CD4-positive, alpha-beta T cell (primary cell): Measurements from ENCODE around the gene CERS5. TPM values are rescaled to one million over a fixed set of nuclear protein-coding genes. Genes with fewer than 3 reads are reported as not detected.
"Not testable (repeated sequence)": the region's sequence is repeated elsewhere in the genome, so short reads cannot be mapped to it uniquely, and the experiment has no call there.

Experiments used
- ATAC-seq: fragments of 200-7000 bp; cut with Tn5 transposase; one replicate; pipeline ENCODE4 v1.10.0; 2022; ENCODE audit warnings: mild to moderate bottlenecking; ENCODE audit not compliant: poor library complexity
- CTCF ChIA-PET: fragments of 350-600 bp; sonication (Branson Sonifier 250); formaldehyde crosslinking; loops from one replicate; lab custom pipeline; 2021; ENCODE audit warnings: antibody characterized with exemption, inconsistent platforms; lab: Charles Lee
- POLR2A ChIA-PET: fragments of 350-600 bp; sonication (Branson Sonifier 250); formaldehyde crosslinking; loops from one replicate; lab custom pipeline; 2021; ENCODE audit warnings: antibody characterized with exemption, inconsistent platforms; lab: Charles Lee
- DNase-seq, 14 experiments: peaks; one replicate each; pipeline ENCODE4 v3.0.0-alpha.2; 2013 to 2020; ENCODE audit warnings: mixed read lengths in 2 of 14
- H3K27ac ChIP-seq, 2 donors: one replicate each; pipeline versions ENCODE4 v1.5.1 to v1.7.0; 2013; ENCODE audit warnings: low read length in 2 of 2, low read depth in 1 of 2, mild to moderate bottlenecking in 1 of 2
- H3K27me3 ChIP-seq, 2 experiments: 1 replicate in 1 of 2; 2 replicates in 1 of 2; pipeline versions ENCODE4 v1.6.1 to v1.7.0; 2013; ENCODE audit warnings: low read length in 2 of 2, control low read depth in 1 of 2, mild to moderate bottlenecking in 1 of 2, moderate library complexity in 1 of 2; ENCODE audit not compliant: insufficient read depth in 2 of 2, control insufficient read depth in 1 of 2
- H3K36me3 ChIP-seq: one replicate; pipeline ENCODE4 v1.6.1; 2013; ENCODE audit warnings: low read length, control low read depth; ENCODE audit not compliant: insufficient read depth
- H3K4me1 ChIP-seq: one replicate; pipeline ENCODE4 v1.6.1; 2013; ENCODE audit warnings: low read length, control low read depth; ENCODE audit not compliant: insufficient read depth
- H3K4me3 ChIP-seq: one replicate; pipeline ENCODE4 v1.5.1; 2013; ENCODE audit warnings: mild to moderate bottlenecking, low read length, moderate library complexity
- H3K9me3 ChIP-seq, 2 experiments: 1 replicate in 1 of 2; 2 replicates in 1 of 2; pipeline versions ENCODE4 v1.6.1 to v1.7.0; 2013; ENCODE audit warnings: low read length in 2 of 2, mild to moderate bottlenecking in 2 of 2, control low read depth in 1 of 2, moderate library complexity in 1 of 2; ENCODE audit not compliant: control insufficient read depth in 1 of 2, insufficient read depth in 1 of 2
- H3K27ac Mint-ChIP-seq: one replicate; pipeline ENCODE4 v1.8.0; 2020; ENCODE audit warnings: mixed read lengths
- H3K27me3 Mint-ChIP-seq: one replicate; pipeline ENCODE4 v1.8.0; 2021; ENCODE audit warnings: mixed read lengths
- H3K36me3 Mint-ChIP-seq: one replicate; pipeline ENCODE4 v1.8.0; 2021; ENCODE audit warnings: low read depth, mixed read lengths
- H3K4me1 Mint-ChIP-seq: one replicate; pipeline ENCODE4 v1.8.0; 2021; ENCODE audit warnings: low read depth, mixed read lengths
- H3K4me3 Mint-ChIP-seq: one replicate; pipeline ENCODE4 v1.8.0; 2020; ENCODE audit warnings: mild to moderate bottlenecking, mixed read lengths
- H3K9me3 Mint-ChIP-seq: one replicate; pipeline ENCODE4 v1.8.0; 2020; ENCODE audit warnings: mixed read lengths
- intact Hi-C, 2 experiments: fragments of 100-400 bp; cut with DNase I in 1 of 2; cut with micrococcal nuclease in 1 of 2; formaldehyde crosslinking; loops; one replicate each; pipeline versions ENCODE4 v1.15.1 to v1.9.0; 2023 to 2025; cut with DNase I, micrococcal nuclease
- total RNA-seq, 174 experiments: library from RNA in 2 of 174; stranded (reverse) in 2 of 174; gene quantifications; one replicate each; pipeline ENCODE4 v1.2.3 and lab custom pipeline; 2021 to 2026
- TF ChIP-seq, protein P1 (sequence below): fragments of 200-600 bp; IDR thresholded peaks from one replicate; pipeline ENCODE4 v1.8.0; 2022; ENCODE audit warnings: antibody characterized with exemption, mild to moderate bottlenecking

CERS5 gene
- total RNA-seq, 2 experiments from 2014 or later: 42.3 to 44.5 TPM

DNA sequence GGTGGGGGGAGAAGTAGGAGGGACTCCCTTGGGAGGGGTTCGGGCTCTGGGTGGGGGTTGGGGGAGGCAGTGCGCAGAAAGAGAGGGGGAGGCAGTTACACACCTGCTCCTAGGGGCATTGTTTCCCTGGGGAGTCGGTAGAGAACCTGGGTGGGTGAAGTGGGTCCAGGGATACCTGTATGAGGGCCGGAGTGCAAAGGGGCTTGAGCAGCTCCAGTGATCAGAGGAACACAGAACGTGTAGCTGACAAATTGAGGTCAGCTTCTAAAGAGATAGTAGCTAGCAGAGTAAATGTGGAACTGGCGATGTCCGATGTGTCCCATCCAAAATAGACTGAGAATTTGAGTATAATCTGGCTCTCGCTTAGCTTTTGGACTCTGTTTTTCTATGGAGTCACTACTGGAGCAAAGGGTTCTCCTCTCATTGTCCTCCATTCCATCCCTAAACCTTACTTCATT lies 81.5 kb downstream of the CERS5 start:
- H3K27ac Mint-ChIP-seq: peak overlapping the region; percentile 99
- H3K4me1 Mint-ChIP-seq: peaks cover 43% of the 10 kb centered on the region
- CTCF ChIA-PET: interaction anchor here (0.6 to 4.5 kb wide), 18 partner anchors 9 to 137 kb away, joined by 3 to 83 read pairs (median 4); partner anchors contain the start of genes CERS5, COX14 and RACGAP1
- ATAC-seq: no peak
- peak in 1 of 14 experiments; percentile 61 for DNase-seq
- H3K9me3 Mint-ChIP-seq: no peaks in the 10 kb centered on the region
- no peaks in the 10 kb centered on the region for H3K27me3 ChIP-seq
- H3K36me3 ChIP-seq: peaks cover 40% of the 10 kb centered on the region
- peaks cover 52% of the 10 kb centered on the region for H3K36me3 Mint-ChIP-seq
- TF ChIP-seq, protein P1, sequence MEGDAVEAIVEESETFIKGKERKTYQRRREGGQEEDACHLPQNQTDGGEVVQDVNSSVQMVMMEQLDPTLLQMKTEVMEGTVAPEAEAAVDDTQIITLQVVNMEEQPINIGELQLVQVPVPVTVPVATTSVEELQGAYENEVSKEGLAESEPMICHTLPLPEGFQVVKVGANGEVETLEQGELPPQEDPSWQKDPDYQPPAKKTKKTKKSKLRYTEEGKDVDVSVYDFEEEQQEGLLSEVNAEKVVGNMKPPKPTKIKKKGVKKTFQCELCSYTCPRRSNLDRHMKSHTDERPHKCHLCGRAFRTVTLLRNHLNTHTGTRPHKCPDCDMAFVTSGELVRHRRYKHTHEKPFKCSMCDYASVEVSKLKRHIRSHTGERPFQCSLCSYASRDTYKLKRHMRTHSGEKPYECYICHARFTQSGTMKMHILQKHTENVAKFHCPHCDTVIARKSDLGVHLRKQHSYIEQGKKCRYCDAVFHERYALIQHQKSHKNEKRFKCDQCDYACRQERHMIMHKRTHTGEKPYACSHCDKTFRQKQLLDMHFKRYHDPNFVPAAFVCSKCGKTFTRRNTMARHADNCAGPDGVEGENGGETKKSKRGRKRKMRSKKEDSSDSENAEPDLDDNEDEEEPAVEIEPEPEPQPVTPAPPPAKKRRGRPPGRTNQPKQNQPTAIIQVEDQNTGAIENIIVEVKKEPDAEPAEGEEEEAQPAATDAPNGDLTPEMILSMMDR: no peak
- peak overlapping the region; percentile 96 for H3K4me3 Mint-ChIP-seq
- H3K4me3 ChIP-seq: peak overlapping the region; percentile 95
- peaks cover 21% of the 10 kb centered on the region for H3K4me1 ChIP-seq
- H3K9me3 ChIP-seq: no peaks in the 10 kb centered on the region
- intact Hi-C loops: loop anchor here (1.0 to 10.0 kb wide), 6 partner anchors 25 to 679 kb away; partner anchors contain the start of genes ATF1 (in 1 of the 2), LIMA1 (in 1 of the 2) and RACGAP1 (in 1 of the 2)
- peak overlapping the region; percentile 82 to 95 for H3K27ac ChIP-seq
- H3K27me3 Mint-ChIP-seq: no peaks in the 10 kb centered on the region
- POLR2A ChIA-PET: interaction anchor here (1.0 to 4.6 kb wide), 12 partner anchors 11 to 820 kb away, joined by 3 to 127 read pairs (median 6); partner anchors contain the start of genes CERS5, COX14, LIMA1 and RACGAP1

DNA sequence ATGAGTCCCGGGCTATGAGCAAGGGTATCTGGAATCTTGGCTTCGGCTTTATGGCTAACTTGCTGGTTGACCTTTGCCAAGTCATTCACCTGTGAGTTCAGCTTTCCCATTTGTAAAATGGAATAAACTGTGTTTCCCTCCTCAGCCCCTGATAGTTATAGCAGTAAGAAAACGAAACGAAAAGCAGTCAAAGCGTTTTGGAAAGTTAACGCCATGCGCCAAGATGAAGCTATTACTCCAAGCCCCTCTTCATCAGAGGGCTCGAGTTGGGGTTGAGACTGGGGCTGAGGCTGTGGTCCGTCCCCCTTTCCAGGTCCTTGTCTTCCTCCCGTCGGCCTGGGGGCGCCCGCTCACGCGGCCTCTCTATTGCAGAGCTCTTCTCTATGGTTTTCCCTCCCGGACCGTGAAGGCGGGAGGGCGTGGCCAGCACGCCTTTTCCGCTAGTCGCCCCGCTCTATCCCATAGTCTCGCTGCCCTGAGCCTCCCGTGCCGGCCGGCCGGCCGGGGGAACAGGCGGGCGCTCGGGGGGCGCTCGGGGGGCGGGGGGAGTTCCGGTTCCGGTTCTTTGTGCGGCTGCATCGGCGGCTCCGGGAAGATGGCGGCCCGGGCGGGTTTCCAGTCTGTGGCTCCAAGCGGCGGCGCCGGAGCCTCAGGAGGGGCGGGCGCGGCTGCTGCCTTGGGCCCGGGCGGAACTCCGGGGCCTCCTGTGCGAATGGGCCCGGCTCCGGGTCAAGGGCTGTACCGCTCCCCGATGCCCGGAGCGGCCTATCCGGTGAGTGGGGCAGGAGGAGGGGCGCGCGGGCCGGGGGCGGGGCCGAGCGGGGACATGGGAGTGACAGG lies 82.2 kb downstream of the CERS5 start, which contains the start of gene SMARCD1:
SMARCD1 (plus strand) TSS at position 568 of the 840 bp plus-strand sequence; CDS start at position 596, 28 bp downstream.
- ChIA-PET POLR2A (interaction anchor here (0.6 to 4.6 kb wide), 22 partner anchors 11 to 850 kb away, joined by 3 to 127 read pairs (median 4); partner anchors contain the start of genes ATF1, CERS5, COX14 and LIMA1), CTCF (interaction anchor here (0.5 to 4.5 kb wide), 22 partner anchors 9 to 462 kb away, joined by 3 to 83 read pairs (median 3); partner anchors contain the start of genes CERS5, COX14, PRPF40B and RACGAP1)
- H3K27me3 Mint-ChIP-seq: no peaks in the 10 kb centered on the region
- intact Hi-C loops: loop anchor here (1.0 to 10.0 kb wide), 5 partner anchors 26 to 680 kb away; partner anchors contain the start of genes ATF1 (in 1 of the 2), LIMA1 (in 1 of the 2) and RACGAP1 (in 1 of the 2)
- H3K4me3 Mint-ChIP-seq: peak within 1 kb of the TSS; percentile 96
- peaks cover 46% of the 10 kb centered on the region for H3K36me3 Mint-ChIP-seq
- DNase-seq: peak; percentile 70 to 93 (median 84)
- TF ChIP-seq, protein P1: peak; percentile 45
- peak; percentile 83 for ATAC-seq
- H3K27ac Mint-ChIP-seq: peak within 1 kb of the TSS; percentile 99
- Histone ChIP-seq H3K27ac (peak within 1 kb of the TSS; percentile 82 to 95), H3K9me3 (no peaks in the 10 kb centered on the region), H3K4me1 (peaks cover 21% of the 10 kb centered on the region), H3K27me3 (no peaks in the 10 kb centered on the region), H3K36me3 (peaks cover 33% of the 10 kb centered on the region), H3K4me3 (peak within 1 kb of the TSS; percentile 95)
- no peaks in the 10 kb centered on the region for H3K9me3 Mint-ChIP-seq
- peaks cover 43% of the 10 kb centered on the region for H3K4me1 Mint-ChIP-seq

DNA sequence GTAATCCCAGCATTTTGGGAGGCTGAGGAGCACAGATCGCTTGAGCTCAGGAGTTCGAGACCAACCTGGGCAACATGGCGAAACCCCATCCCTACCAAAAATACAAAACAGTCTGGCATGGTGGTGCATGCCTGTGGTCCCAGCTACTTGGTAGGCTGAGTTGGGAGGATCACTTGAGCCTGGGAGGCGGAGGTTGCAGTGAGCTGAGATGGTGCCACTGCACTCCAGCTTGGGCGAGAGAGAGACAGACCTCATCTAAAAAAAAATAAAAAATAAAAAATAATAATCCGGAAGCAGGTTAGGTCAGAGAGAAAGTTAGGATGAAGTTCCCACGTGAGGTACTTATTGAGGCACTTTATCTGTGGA lies 82.8 kb downstream of the CERS5 start:
- not testable (repeated sequence) for H3K9me3 ChIP-seq, H3K9me3 Mint-ChIP-seq, H3K27me3 Mint-ChIP-seq, ATAC-seq, DNase-seq, H3K27me3 ChIP-seq
- H3K4me3 Mint-ChIP-seq: peak overlapping the region; percentile 96
- Histone ChIP-seq H3K4me3 (peak overlapping the region; percentile 95), H3K27ac (peak overlapping the region; percentile 82 to 95), H3K36me3 (peaks cover 27% of the 10 kb centered on the region), H3K4me1 (peaks cover 21% of the 10 kb centered on the region)
- intact Hi-C loops: loop anchor here (2.0 to 10.0 kb wide), 4 partner anchors 26 to 680 kb away; partner anchors contain the start of genes ATF1 (in 1 of the 2) and LIMA1 (in 1 of the 2)
- peak overlapping the region; percentile 99 for H3K27ac Mint-ChIP-seq
- CTCF ChIA-PET: interaction anchor here (0.5 to 4.5 kb wide), 18 partner anchors 8 to 461 kb away, joined by 3 to 83 read pairs (median 4); partner anchors contain the start of genes CERS5, COX14, PRPF40B and RACGAP1
- peaks cover 43% of the 10 kb centered on the region for H3K4me1 Mint-ChIP-seq
- peaks cover 40% of the 10 kb centered on the region for H3K36me3 Mint-ChIP-seq
- POLR2A ChIA-PET: interaction anchor here (0.6 to 4.6 kb wide), 21 partner anchors 12 to 849 kb away, joined by 3 to 127 read pairs (median 4); partner anchors contain the start of genes ATF1, CERS5, COX14 and LIMA1
